Loucy (cell line): ENCODE measurements around the gene MATCAP1.

Source experiments
- EZH2phosphoT487 ChIP-seq: fragments of 200-600 bp; IDR thresholded peaks from 2 replicates; pipeline ENCODE4 v1.6.1; 2018; ENCODE audit warnings: antibody characterized with exemption, mild to moderate bottlenecking, moderate library complexity, borderline replicate concordance
- TF ChIP-seq, protein P1 (sequence below): fragments of 200-600 bp; sonication (generic); conservative IDR thresholded peaks from 2 replicates; pipeline ENCODE4 v1.5.1; 2014; ENCODE audit warnings: mild to moderate bottlenecking, antibody characterized with exemption, low read length

DNA sequence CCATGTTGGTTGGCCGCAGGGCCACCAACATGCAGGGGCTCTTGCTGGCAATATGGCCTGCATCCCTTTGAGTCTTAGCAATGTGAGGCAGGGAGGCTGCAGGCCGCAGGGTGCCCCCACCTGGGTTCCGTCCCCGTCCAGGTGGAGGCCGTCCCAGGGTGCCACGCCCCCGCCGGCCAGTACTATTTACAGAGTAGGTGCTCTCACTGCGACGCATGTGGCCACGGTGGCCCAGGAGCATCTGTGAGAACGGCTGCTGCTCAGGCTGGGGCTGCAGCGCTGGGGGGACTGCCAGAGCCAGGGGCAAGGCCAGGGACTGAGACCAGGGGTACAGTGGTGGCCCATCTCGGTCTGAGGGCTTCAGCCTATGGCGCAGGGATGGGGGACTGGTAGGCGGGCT lies 3.6 kb downstream of the MATCAP1 start:
- TF ChIP-seq, protein P1, sequence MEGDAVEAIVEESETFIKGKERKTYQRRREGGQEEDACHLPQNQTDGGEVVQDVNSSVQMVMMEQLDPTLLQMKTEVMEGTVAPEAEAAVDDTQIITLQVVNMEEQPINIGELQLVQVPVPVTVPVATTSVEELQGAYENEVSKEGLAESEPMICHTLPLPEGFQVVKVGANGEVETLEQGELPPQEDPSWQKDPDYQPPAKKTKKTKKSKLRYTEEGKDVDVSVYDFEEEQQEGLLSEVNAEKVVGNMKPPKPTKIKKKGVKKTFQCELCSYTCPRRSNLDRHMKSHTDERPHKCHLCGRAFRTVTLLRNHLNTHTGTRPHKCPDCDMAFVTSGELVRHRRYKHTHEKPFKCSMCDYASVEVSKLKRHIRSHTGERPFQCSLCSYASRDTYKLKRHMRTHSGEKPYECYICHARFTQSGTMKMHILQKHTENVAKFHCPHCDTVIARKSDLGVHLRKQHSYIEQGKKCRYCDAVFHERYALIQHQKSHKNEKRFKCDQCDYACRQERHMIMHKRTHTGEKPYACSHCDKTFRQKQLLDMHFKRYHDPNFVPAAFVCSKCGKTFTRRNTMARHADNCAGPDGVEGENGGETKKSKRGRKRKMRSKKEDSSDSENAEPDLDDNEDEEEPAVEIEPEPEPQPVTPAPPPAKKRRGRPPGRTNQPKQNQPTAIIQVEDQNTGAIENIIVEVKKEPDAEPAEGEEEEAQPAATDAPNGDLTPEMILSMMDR = no peak
- TF ChIP-seq EZH2phosphoT487 = no peak
